Stimulated activated CD4-positive, alpha-beta T cell treated with anti-CD3 and anti-CD28 coated beads, Interleukin-12 subunit alpha, Interleukin-12 subunit beta, amount 100 ng/mL, for 4 hours (primary cell): Measurements from ENCODE around the gene KAT6B.
A peak's percentile ranks its signal among the peaks of the same experiment; 100 is the strongest.
"Not testable (repeated sequence)": the region's sequence is repeated elsewhere in the genome, so short reads cannot be mapped to it uniquely, and the experiment has no call there.

Experiments
- DNase-seq: peaks from one replicate; pipeline ENCODE4 v3.0.0-alpha.2; 2020

The KAT6B gene

DNA sequence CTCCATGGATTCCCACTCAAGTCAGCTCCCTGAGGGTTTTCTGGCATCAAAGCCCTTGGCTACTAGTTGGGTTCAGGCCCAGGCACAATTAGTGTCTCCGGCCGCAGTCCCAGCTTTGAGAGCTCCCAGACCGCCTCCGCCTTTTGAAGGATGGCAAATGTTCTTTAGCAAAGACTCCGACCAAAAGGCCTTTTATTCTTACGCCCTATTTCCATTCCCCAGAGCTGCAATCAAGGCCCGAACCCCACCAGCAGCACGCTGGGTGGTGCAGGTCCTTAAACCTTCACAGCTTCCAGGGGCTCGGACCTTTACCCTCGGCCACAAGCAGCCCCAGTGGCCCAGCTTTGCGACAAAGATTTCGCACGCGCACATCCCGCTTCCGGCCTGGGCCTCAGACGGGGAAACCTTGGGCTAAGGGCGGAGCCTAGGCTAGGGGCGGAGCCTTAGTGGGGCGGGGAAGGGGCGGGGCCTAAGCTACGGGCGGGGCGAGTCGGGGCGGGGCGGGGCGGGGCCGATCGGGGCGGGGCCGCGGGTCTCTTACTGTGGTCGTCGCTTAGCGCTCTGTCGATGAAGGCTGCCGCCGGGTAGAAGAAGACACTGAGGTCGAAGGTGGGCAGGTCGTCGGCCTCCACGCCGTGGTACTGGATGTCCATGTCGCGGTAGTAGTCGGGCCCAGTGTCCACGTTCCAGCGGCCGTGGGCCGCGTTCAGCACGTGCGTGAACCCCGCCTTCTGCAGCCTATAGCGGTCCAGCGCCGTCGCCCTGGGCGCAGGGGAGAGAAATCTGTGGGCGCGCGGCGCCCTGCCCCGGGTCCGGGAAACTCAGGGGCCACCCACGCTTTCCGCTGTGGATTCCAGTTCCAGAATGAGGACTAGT is 217.1 kb downstream of the KAT6B start:
- DNase-seq = peak; percentile 49

DNA sequence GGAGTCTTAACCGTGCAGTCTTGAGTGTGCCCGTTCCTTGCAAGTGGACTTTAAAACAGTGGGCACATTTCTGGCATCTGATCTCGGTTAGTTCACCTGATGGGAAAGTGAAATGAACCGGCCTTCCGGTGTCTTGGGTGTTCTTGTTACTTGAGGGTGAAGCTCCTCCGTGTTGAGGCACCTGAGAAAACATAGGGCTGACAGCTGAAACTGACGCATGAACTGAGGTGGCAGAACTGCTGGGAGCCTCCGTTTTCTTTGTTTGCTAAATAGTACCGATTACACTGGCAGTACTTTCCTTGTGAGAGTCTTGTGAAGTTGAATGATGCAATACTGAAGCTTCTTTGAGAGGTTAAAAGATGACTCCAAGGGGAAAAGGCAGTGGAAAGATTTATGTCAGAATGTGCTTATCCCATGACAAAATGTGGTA is 222.3 kb downstream of the KAT6B start:
- no peak for DNase-seq

DNA sequence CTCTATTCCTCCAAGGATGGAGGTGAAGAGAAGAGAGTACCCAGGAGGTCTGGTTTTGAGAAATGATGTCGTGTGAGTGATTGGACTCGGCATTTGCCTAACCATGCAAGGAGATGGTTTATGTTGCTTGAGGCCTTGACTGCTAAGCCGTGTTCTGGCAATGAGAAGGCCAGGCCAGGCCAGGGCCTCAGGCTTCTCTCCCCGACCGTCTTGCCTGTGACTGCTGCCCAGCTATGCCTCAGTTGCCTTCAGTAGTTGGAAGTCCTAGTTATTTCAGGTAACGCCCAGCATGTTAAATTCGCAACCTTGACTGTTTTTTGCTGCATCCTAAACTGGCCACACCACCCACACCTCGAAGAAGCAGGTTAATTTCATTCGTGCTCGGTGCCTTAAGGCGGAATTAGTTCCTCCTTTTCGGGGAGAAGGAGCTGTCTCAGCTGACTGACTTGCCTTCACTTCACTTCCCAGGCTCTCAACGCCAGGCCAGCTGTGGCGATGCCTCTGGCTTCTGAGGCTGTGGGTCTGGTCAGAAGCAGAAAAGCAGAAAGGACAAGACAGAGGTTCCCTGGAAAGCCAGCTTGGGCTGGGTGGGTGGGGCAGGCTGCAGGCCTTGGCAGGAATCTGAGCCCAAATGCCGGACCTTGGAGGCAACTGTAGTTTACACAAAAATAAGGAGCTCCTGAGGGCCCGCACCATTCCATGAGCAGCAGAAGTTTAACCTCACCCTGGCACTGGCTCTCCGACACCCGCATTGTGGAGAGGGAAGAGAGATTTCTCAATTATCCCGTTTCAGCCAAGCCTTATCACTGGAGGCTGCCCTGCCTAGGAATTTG is 223.1 kb downstream of the KAT6B start:
- DNase-seq = no peak

DNA sequence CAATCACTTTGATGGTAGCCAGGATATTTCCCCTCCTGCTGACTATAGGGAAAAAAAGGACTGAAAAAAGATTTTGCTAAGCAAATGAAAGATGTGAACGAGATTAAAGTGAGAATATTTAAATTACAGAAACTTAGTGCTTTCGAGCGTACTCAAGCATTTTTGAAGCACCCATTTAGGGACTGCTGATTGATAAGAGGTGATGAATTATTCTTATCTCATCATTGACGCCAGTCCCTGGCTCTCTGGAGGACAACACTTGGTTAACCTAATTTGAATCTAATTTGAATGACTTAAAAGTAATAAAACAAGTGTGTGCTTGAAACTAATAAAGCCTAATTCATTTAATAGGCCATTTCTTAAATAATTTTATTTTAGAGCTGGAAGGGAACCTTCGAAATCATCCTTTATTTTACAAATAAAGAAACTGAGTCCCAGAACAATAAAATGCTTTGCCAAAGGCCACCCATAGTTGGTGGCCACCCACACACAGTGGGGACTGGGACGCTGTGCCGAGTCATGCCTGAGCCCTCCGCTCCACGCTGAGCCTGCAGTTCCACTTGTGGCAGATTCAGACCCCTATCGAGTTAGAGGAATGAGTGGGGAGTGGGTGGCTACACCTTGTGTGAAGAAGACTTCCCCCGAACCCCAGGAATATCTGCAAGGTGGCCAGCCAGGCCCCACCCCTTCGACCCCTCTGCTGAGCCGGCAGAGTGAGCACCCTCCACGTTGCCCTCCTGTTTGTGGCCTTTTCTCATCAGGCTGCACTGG is 223.9 kb downstream of the KAT6B start:
- no peak for DNase-seq

DNA sequence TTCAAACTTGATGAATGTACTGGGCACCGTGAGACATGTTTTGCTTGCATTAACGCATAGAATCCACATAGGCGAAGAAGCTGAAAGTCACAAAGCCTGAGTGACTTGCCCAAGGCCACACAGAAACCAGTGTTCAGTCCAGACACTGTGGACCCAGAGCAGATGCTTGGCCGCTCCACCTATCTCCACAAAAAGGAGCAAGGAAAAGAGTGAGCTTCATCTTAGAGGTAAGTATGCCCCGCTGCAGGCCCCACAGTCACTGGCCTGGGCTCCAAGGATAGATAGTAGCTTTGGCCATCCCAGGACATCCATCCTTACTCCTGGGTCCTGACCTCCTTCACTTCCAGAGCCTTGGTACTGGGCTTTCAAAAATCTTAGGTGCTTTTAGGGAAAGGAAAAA is 224.9 kb downstream of the KAT6B start:
- DNase-seq = no peak

DNA sequence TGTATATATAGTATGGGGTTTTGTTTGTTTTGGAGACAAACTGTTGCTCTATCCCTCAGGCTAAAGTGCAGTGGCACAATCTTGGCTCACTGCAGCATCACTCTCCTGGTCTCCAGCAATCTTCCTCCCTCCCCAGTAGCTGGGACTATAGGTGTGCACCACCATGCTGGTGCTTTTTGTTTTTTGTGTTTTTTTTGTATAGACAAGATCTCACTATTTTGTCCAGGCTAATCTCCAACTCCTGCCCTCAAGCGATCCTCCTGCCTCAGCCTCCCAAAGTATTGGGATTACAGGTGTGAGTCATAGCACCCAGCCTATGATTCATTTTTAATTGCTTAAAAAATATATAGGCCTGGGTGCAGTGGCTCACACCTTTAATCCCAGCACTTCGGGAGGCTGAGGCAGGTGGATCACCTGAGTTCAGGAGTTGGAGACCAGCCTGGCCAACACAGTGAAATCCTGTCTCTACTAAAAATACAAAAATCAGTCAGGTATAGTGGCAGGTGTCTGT is 229.6 kb downstream of the KAT6B start:
- DNase-seq = not testable (repeated sequence)

DNA sequence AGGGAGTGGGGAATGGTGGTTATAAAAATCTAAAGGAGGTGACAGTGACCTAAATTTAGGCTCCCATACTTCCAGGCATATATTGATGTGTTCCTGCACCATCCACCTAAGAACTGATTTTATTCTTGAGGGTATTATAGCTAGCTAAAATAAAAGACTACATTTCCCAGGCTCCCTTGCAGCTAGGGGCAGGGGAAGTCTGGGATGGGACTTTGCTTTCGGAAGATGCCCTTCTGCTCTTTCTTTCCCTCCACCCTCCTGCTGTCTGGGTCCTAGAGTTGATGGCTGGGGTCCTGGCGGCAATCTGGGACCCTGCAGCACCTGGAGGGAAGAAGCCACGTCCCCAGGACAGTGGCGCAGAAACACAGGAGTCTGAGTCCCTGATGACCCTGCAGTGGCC is 231.3 kb downstream of the KAT6B start:
- DNase-seq = no peak

DNA sequence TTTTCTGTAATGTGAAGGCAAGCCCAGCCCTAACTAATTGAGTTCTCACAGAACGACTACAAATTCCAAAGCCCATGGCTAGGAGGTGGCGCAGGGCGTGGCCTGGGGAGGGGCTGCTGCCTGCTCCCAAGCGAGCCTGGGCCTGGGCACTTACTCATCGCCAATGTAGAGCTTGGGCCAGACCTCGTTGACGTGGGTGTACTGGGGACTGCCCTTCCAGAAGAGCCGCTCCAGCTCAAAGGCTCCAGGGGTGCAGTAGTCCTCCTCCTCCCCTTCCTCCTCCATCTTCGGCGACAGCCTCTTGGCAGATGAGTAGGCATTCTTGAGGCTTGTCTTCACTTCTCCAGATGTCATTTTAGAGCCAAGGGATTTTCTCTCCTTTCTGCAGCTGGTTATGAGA is 231.8 kb downstream of the KAT6B start:
- no peak for DNase-seq

DNA sequence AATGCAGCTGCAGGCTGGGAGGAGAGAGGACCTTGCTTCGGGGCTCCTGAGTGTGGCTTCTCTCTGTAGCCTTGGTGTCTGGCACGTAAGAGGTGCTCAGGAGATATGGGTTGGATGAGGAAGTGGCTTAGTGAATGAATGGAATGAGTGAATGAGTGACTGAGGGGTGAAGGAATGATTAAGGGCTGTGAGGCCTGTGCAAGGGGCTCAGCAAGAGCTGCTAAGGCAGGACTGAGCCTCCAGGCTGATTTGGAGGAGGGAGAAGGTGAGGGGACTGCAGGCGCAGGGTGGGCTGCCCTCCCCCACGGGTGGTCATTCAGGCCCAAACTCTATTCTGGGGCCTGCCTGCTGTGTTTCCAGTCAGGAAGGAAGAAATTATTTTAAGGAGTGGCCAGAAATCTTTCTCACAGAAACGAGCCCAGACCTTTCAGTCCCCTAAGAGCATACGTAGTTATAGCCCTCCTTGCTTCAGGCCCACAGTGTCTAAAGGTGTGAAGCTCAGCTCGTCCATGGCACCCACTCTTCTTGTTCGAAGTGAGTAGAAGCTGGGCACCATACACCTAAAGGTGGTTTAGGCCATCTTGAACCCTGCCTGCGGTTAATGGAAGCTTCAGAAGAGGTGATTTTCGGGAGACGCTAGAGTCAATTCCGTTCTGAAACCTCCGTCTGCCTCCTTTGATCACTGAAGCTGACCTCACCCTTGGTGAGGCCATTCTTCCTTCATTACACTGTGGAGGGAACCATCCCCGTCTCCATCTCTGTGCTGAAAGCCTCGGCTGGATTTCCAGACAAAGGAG is 235.5 kb downstream of the KAT6B start:
- no peak for DNase-seq

DNA sequence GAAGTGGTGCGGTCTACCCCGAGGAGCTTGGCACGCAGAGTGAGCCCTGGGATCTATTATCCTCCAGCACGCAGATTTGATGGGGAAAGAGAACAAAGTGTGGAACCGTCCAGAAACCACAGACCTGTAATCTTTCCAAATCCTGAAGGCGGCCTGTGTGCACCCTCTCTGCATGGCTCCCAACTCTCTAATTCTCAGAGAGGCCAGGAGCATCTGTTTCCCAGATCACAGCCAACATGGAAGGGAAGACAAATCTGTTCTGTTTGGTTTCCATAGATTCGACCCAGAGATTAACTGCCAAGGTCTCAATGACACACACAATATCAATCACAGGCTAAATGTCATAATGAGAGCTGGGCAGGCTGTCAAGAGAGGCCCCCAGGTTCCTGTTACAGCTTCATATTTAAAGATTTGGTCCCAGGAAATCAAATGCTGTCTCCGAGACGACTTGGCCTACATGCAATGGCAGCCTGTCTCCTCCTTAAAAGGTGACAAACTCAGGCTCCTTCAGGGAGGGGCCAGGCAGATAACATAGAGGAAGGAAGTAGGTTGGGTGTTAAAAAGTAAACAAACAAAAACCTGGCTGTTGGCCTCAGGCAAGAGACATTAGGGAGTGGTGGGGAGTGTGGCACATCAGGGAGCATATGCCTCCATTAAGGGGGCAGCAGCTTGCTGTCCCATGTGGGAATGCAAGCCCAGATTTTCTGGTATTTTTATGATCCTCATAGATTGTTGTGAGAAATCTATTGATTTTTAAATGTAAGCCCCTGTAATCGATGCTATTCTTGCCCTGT is 236.3 kb downstream of the KAT6B start:
- no peak for DNase-seq

DNA sequence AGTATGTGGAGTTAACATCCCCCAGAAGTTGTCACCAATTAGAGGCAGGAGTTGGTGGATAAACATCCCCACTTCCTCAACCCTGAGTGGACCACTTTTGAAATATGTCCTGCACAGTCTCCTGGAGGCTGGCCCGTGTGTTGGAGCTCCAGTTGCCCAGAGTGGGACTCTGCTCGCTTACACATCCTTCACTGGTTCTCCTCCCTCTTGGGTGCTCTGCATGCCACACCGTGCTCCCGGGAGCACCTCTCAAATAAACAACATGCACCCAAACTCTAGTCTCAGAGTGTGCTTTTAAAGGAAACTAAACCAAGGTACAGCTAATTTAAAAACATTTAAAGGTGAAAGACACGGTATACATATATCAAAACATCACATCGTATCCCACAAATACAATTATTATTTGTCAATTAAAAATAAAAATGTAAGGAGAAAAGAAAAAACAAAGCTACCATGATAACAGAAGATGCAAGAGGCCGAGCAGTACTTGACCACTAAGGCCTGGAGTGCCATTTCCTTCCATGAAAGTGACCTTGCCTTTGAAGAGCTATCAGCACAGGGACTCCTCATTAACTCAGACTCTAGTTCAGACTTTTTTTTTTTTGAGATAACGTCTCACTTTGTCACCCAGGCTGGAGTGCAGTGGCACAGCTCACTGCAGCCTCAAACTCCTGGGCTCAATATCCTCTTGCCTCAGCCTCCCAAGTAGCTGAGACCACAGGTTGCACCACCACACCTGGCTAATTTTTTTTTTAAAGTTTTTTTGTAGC is 237.2 kb downstream of the KAT6B start:
- no peak for DNase-seq

DNA sequence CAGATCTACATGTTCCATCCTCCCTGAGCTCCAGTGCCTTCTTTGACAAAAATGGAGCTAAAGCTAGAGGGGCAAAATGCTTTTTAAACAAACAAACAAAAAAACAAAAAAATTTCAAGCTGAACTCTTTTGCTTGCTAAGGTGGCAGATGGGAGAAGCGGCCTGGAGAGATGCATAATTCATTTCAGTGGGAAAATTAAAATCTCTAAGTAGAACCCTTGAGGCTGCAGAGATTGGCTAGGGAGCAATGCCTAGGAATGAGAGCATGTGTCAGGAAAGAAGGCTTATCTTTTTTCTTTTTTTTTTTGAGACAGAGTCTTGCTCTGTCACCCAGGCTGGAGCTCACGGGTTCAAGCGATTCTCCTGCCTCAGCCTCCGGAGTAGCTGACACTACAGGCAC is 238.7 kb downstream of the KAT6B start:
- no peak for DNase-seq

DNA sequence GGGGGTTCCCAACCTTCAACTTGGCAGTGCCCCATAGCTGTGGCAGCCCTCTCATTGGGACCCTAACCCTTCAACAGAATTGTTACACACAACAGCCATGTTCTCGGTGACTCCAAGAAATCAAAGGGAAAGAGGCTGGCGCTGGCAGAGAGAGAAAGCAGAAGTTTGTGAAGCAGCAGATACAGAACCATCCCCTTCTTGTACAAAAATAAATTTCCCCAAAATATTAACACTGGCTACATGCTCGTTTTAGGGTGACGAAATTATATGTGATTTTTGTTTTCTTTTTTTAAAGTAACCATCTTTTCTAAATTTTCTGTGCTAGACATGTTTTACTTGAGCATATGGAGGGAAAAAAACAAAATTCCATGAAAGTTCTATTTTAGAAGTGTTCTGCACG is 239.9 kb downstream of the KAT6B start:
- DNase-seq = no peak

DNA sequence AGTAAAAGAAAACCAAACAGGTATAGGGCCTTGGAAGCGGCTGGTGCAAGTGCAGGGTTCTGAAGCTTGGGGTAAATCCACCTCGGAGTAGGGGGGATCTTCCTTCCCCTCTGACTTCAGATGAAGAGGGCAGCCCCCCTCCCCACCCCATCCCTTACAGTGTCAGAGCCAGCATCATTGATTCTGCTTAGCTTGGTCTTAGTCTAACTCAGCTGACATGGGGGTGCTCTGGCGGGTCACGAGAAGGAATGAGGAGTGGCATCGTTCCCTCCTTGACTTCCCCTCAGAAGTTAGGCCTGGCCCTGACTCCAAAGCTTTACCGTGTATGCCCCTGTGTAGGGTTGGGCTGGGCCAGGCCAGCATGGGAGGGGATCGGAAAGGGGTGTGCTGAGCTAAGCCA is 240.9 kb downstream of the KAT6B start:
- DNase-seq = no peak

DNA sequence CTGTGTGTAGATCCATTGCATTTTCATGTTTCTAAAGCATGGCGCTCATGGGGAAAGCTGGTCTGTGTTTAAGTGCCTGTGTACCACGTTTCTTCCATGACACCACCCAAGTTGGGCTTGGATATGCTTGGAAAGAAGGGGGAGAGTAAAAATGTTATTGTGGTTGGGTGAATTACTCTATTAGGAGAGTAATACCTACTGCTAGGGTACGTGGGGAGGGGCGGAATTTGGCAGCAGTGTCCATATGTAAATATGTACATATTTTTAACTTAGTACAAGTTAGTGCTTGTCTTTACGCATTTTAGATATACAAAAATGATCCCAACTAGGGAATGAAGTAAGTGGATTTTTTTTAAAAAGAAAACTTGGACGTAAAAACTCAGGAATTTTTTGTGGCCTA is 242.1 kb downstream of the KAT6B start:
- DNase-seq = no peak

DNA sequence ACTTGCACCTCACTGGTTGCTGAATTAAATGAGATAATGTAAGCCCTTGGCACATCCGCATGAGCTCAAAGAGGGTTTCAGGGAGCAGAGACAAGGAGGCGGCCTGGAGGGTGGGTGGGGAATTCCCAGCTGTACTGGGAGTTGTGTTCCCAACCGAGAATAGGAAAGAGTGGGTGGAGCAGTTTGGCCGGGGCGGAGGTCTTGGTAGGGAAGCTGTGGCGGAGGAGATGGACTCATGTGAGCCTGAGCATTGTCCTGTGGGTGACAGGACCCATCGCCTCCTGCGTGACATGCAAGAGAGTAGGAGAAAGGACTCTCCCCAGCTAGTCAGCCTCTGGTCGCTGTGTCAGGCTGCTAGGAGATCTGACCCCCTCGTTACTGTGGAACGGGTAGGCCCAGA is 244.1 kb downstream of the KAT6B start:
- no peak for DNase-seq

DNA sequence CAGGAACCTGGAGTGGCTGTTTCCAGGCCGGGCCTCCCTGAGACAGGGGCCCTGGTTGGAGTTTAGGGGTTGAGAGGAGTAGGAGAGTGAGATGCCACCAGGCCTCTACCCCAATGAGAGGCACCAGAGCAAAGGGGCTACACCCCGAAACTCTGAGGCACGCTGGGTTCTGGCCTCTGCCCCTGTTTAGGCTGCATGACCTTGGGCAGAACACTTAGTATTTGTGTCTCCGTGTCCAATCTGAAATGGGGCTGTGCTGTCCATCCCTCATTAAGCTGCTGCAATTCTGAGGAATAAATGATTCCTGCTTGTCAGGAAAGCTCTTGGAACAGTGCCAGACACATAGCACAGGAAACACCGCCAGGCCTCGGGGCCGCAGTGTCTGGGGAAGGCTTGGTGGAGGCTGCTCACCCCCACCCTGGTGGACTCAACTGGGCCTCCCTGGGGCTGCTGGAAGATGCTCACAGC is 244.6 kb downstream of the KAT6B start:
- no peak for DNase-seq

DNA sequence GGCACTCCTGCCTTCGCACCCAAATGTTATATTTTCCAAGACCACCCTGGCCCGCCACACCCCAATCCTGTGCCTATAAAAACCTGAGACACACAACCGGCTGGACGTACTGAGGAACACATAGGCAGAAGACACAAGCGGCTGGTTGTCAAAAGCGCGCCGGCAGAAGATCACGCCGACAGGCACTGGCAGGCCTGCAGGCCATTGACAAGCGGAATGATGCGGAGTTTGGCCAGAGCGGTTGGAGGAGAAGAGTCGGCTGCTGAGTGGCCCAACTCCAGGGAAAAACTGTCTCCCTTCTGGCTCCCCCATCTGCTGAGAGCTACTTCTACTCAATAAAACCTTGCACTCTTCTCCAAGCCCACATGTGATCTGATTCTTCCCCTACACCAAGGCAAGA is 245.4 kb downstream of the KAT6B start:
- no peak for DNase-seq

DNA sequence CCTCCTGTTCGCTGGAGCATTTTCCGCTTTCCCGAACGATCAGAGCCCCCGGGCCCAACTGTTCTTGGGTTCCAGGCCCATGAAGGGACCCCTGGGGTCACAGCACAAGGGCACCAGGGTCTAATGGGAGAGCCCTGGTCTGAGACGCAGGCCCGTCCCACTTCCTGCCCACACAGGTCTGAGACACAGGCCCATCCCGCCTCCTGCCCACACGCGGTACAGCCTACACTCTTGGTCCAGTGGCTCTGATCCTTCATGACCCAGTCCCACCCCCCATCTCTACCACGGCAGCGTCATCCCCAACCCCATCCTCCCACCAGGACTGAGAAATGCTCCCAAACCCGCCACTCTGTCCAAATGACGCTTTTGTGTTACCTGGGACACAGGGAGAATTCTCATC is 246.3 kb downstream of the KAT6B start:
- DNase-seq = no peak

DNA sequence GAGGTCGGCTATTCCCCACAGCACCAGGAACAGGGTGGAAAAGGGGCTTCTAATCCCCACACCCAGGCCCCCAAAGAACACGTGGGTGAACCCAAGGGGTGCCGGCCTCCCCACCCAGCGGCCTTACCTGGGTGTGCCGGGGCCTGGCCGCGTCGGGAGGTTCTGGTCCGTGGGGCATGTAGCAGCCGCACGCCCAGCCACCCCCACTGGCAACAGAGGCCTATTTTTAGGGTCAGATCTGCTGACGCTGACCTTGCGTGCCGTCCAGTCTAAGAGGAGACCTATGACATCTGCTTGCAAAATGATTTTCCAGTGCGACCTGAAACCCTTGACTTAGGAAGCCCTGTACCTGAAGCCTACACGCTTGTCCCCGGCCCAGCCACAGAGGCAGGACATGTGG is 247.0 kb downstream of the KAT6B start:
- DNase-seq = no peak
